Glomerular visceral epithelial cell (primary cell): ENCODE results near the gene PRR20D.
"Not testable (repeated sequence)": the region's sequence is repeated elsewhere in the genome, so short reads cannot be mapped to it uniquely, and the experiment has no call there.

Experiments used
- DNase-seq: peaks from one replicate; pipeline ENCODE4 v3.0.0-alpha.2; 2016; ENCODE audit errors: extremely low spot score

Gene PRR20D

DNA sequence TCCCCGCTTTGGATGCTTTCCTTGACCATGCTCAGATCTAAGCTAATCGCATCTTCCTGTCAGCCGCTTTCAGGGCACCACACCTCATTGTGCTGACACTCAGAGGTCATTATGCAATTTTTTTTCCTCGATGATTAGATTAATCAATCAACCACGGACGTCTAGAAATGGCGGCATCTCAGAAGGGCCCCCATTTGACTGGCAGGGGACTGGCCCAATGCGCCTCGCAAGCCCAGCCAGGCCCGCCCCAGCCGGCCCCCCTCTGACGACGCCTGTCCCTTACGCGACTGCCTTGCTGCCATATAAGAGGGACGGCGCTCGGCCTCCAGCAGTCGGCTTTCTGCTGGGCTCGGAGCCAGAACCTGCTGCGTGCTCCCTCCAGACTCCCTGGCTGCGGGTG is at the start of gene PRR20D:
Gene PRR20D, plus strand, starts transcription at position 301 of the 400 bp plus-strand sequence. CDS start 387 bp downstream, outside the sequence.
- DNase-seq: not testable (repeated sequence)

DNA sequence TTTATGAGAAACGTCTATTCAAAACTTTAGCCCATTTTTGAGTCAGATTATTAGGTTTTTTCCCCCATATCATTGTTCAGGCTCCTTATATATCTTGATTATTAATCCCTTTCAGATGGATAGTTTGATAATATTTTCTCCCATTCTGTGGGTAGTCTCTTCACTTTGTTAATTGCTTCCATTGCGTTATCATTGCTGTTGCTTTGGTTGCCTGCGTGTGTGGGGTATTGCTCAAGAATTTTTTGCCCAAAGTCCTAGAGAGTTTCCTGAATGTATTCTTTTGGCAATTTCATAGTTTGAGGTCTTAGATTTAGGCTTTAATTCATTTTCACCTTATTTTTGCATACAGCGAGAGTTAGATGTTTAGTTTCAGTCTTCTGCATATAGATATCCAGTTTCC is 45.5 kb upstream of the PRR20D start:
- DNase-seq: no peak

DNA sequence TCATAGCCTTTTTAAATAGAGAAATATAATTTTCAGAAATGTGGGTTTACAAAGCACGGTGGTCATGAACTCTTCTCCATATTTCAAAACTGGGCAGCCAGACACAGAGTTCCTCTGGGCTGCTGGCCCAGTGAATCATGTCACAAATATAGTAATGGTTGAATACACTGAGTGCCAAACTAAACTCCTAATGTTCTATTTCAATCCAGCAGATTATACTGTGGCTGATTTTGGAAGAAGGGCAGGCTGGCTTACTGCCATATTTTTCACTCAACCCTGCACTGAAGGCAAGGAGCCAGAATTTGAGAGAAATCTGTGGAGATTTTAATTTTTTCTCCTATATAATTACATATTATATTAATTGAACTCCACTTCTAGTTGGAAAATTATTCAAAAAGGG is 36.8 kb upstream of the PRR20D start:
- DNase-seq: peak; percentile 12

DNA sequence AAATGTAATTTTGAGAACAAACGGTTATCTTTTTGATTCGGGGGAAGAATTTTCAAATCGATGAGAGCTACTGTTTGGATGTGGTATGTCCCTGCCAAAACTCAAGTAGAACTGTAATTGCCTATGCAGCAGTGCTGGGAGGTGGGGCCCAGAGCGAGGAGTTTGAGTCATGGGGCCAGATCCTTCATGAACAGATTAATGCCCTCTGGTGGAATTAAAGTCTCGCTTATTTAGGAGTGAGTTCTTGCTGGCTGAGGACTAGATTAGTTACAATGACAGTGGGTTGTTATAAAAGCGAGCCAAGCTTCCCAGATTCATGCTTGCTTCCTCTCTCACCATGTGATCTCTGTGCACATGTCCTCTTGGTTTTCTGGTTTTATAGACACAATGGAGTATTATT is 31.5 kb upstream of the PRR20D start:
- DNase-seq: no peak

DNA sequence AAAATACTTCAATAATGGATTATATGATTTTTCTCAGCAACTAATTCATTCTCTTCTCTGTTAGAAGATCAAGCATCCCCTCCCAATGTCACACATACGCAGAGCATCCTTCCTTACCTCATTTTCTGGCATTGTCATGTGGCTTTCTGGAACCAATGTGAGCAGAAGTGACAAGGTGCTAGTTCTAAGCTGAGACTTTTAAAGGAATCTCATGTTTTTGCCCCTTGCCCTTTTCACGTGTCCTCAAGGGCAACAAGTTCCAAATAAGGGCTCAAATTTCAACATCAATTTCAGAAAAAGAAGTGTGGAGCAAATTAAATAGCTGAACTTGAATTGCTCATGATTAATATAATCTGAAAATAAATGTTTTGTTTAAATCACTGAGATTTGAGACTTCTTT is 24.3 kb upstream of the PRR20D start:
- no peak for DNase-seq

DNA sequence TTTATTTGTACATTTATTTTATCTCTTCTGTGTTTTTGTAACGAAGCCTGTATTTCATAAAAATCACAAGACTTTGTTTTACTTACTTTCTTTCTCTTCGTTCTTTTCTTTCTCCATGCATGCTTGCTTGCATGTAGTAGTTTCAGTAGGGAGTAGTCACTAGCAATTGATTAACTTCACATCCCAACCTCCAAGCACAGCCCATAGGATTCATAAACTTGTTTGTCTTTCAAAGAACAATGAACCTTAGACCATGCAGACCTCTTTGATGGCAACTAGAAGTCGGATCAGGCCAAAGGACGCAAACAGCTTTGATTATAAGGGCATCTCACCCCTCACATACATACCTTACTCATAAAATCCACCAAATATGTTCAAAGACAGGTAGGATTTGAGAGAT is 22.8 kb upstream of the PRR20D start:
- no peak for DNase-seq

DNA sequence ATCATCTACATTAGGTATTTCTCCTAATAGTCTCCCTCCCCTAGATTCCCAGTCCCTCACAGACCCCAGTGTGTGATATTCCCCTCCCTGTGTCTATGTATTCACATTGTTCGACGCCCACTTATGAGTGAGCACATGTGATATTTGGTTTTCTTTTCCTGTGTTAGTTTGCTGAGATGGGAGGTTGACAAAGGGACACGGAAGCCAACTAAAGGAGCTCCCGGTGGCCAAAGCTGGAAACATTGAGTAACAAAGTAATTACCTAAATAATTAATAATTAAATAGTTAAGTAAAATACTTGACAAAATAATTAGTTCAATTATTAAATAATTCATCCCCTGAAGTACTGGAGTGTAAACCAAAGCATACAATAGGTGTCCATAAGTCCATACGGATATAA is 21.4 kb upstream of the PRR20D start:
- DNase-seq: no peak

DNA sequence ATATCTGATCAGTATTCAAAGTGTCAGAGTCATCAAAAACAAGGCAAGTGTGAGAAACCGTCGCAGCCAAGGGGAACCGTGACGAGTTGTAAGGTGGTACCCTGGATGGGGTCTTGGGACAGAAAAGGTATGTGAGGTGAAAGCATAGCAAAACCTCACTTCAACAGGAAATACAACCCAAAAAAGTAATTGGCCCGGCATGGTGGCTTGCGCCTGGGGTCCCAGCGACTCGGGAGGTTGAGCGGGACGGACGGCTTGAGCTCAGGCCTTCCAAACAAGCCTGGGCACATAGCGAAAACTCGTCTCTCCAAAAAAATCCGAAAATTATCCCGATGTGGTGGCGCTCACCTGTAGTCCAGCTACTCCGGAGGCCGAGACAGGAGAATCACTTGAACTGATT is 20.7 kb upstream of the PRR20D start:
- DNase-seq: not testable (repeated sequence)

DNA sequence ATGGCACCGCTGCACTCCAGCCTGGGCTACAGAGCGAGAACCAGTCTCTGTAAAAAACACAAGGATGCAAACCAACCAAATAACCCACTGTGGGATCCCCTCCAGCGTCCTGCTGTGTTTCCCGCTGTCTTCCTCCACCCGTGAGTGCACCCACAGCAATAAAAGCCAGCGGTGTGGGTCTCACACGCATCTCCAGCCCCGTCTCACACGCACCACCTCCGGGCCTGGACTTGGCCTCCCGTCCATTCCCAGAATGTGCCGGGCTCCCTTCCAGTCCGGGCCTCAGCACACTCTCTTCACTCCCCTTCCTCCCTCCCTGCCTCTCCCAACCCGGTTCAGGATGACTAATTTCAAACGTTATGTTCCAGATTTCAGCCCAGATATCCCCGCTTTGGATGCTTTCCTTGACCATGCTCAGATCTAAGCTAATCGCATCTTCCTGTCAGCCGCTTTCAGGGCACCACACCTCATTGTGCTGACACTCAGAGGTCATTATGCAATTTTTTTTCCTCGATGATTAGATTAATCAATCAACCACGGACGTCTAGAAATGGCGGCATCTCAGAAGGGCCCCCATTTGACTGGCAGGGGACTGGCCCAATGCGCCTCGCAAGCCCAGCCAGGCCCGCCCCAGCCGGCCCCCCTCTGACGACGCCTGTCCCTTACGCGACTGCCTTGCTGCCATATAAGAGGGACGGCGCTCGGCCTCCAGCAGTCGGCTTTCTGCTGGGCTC is 20.0 kb upstream of the PRR20D start, which contains the start of gene PRR20A:
Gene PRR20A, plus strand, starts transcription at position 684 of the 734 bp plus-strand sequence. CDS start 387 bp downstream, outside the sequence.
- not testable (repeated sequence) for DNase-seq

DNA sequence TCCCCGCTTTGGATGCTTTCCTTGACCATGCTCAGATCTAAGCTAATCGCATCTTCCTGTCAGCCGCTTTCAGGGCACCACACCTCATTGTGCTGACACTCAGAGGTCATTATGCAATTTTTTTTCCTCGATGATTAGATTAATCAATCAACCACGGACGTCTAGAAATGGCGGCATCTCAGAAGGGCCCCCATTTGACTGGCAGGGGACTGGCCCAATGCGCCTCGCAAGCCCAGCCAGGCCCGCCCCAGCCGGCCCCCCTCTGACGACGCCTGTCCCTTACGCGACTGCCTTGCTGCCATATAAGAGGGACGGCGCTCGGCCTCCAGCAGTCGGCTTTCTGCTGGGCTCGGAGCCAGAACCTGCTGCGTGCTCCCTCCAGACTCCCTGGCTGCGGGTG is 13.2 kb upstream of the PRR20D start, which contains the start of gene PRR20B:
Gene PRR20B, plus strand, starts transcription at position 301 of the 400 bp plus-strand sequence. CDS start 387 bp downstream, outside the sequence.
- DNase-seq: not testable (repeated sequence)

DNA sequence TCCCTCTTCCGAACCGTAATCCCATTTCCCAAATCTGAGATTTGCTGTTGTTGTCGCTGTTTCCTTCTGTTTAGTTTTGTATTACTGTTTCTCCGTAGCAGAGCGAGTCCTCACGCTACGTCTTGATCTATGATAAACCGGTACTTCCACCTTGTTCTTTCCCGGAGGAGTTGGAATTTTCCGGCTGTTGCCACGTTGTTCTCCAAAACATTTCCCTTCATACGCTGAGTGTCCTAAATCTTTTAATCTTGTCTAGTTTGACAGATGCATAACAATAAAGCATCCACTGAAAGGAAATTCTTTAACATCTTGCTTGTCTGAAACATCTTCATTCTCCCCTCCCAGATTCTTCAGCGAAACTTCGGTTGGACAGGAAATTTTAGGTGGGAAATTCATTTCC is 12.3 kb upstream of the PRR20D start:
- DNase-seq: not testable (repeated sequence)

DNA sequence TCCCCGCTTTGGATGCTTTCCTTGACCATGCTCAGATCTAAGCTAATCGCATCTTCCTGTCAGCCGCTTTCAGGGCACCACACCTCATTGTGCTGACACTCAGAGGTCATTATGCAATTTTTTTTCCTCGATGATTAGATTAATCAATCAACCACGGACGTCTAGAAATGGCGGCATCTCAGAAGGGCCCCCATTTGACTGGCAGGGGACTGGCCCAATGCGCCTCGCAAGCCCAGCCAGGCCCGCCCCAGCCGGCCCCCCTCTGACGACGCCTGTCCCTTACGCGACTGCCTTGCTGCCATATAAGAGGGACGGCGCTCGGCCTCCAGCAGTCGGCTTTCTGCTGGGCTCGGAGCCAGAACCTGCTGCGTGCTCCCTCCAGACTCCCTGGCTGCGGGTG is 6.7 kb upstream of the PRR20D start, which contains the start of gene PRR20C:
Gene PRR20C, plus strand, starts transcription at position 301 of the 400 bp plus-strand sequence. CDS start 387 bp downstream, outside the sequence.
- not testable (repeated sequence) for DNase-seq

DNA sequence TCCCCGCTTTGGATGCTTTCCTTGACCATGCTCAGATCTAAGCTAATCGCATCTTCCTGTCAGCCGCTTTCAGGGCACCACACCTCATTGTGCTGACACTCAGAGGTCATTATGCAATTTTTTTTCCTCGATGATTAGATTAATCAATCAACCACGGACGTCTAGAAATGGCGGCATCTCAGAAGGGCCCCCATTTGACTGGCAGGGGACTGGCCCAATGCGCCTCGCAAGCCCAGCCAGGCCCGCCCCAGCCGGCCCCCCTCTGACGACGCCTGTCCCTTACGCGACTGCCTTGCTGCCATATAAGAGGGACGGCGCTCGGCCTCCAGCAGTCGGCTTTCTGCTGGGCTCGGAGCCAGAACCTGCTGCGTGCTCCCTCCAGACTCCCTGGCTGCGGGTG is 6.5 kb downstream of the PRR20D start, which contains the start of gene PRR20E:
Gene PRR20E, plus strand, starts transcription at position 301 of the 400 bp plus-strand sequence. CDS start 387 bp downstream, outside the sequence.
- not testable (repeated sequence) for DNase-seq

DNA sequence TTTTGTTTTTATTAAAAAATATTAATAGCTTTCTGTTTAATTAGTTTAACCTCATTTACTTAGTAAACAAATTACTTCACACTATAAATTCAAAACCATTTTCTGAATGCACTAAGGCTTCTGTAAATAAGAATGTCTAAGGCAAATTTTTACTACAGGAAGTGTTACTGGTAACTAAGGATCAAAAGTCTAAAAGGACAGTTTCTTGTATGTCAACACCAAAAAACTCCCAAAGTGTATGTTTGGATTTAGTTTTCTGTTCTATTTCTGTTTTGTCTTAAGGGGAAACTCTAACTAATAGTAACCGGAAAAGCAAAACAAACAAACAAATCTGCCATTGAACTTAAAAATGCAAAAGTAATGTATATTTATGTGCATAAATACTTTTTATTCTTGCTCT is 31.2 kb downstream of the PRR20D start:
- no peak for DNase-seq

DNA sequence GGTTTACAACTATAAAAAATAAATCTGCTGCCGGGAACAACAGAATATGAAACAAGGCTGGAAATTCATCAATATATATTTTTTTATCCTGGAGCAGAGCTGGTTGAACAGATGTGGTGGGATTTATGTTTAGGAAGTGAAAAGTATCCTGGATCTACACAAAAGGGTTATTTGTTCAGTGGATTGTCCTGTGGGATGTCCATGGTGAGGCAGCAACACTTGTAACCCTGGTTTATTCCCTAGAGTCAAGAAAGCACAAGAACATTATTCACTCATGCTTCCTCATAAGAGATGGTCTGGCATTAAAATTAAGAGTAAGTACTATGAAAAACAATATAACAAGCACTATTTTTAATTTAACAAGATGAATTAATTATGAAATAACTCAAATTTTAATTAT is 52.6 kb downstream of the PRR20D start:
- DNase-seq: no peak
